Measurements from ENCODE around the gene KMT2E. TPM values are rescaled to one million over a fixed set of nuclear protein-coding genes. Genes with fewer than 3 reads are reported as not detected.

KMT2E gene
- total RNA-seq, 1 experiment from 2014 or later = 43.6 TPM

DNA sequence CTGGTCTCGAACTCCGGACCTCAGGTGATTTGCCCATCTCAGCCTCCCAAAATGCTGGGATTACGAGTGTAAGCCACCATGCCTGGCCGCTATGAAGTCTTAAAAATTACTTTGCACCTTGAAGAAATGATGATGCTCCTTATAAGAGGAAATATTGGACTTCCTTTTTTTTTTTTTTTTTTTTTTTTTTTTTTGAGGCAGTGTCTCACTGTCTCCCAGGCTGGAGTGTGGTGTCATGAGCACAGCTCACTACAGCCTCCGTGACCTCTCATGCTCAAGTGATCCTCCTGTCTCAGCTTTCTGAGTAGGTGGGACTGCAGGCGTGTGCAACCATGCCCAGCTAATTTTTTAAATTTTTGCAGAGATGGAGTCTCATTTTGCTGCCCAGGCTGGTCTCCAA is 65.3 kb downstream of the KMT2E start:
- DNase-seq (ENCODE audit: low read depth) = no peak

DNA sequence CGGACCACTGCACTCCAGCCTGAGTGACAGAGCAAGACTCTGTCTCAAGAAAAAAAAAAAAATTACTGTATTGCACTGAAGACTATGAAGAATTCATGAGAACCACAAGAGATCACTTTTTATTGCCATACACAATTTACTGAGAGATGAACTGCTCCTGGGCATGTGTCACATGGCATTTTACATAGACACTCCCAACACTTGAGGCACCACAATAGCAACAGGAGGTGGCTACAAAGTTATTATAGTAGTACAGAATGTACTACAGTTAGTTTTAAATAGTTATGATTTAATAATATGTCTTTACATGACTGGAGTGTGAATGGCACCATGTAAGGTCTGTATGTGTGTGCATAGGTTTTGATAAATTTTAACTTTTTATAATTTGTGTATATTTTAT is 70.6 kb downstream of the KMT2E start:
- DNase-seq (ENCODE audit: low read depth) = peak; percentile 24

DNA sequence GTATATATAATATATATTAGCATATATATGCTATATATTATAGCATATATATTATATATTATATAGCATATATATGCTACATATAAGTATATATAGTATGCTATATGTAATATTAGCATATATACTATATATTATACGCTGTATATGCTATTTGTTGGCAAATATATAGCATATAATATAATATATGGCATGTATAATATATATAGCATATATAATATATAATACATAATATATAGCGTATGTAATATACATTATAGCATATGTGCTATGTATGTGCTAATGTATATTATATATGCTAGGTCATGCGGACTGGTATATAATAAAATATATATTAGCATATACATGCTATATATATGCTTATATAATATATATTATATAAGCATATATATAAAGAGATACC is 72.8 kb downstream of the KMT2E start:
- DNase-seq (ENCODE audit: low read depth) = no peak

DNA sequence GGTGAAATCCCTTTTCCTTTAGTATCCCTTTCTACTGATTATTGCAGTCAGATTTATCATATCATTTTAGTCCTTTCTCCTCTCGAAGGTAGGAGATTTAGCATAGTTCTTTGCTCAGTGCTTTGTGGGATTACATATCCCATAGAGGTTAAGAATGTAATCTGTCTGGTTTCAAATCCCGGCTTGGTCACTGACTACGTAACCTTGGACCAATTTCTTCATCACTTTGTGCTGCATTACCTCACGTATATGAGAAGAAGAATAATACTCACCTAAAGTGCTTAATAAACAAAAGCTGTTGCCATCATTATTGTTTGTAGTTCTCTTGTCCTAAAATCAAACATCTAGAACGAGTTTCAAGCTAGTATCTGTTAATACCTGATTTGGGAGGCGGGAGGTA is 74.0 kb downstream of the KMT2E start:
- DNase-seq (ENCODE audit: low read depth) = no peak

DNA sequence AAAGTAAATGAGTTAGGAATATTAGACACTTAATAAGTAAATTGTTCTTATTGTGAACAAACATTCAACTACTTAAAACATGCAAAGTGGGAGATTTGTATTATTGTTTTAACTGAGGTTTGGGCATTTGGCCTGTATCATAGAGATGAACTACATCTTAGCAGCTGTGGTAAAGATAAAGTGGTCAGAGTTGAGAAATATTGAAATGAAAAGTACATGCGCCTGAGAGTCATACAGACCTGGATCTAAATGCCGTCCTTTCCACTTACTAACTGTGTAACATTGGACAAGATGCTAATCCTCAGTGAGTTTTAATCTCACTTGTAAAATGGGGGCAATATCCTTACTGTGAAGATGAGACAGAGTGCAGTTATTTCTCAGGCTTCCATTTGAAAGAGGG is 74.5 kb downstream of the KMT2E start:
- DNase-seq (ENCODE audit: low read depth) = no peak

DNA sequence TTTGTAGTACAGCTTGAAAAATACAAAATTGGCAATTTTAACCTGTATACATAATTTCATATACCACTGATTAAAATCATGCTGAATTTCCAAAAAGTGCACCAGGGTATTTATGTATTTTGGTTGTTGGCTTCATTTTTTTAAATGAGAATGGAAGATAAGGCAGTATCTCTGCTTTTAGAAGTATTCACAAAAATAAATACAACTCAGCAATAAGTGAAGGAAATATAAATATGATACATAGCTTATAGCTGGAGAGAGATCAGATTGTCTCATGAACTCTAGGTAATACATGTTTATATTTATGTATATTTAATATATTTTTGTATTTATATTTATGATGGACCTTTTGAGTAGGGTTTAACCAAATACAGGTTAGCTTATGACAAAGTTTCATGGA is 81.0 kb downstream of the KMT2E start:
- no peak for DNase-seq (ENCODE audit: low read depth)

DNA sequence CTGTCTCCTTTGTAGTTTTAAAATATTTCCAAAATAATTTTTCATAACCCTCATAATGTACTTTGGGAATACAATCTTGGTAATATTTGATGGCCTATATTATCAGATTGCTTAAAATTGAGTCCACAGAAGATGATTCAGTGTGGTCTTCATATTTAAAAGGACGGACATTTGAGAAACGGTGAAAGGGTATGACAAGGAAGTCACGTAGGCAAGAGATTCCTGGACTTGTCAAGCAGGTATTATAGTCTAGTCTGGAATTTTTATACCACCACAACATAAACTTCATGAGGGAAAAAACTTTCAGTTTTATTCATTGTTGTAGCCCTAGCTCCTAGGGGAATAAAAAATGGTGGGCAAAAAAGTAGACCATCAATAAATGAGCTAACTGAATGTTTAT is 82.3 kb downstream of the KMT2E start:
- DNase-seq (ENCODE audit: low read depth) = no peak

DNA sequence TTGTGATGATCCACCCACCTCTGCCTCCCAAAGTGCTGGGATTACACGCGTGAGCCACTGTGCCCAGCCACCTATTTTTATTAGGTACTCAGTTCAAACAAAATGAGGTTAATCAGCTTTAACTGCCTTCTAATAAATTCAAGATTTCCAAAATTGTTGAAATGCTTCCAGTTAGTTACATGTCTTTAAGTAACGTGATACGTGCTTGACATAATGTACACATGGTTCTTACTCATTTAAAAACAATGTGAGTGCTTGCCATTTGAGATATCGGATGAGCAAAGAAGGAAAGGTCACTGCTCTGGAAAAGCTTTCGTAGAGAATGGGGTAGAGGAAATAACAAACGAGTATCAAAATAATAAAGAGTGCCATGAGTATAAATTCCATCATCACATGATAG is 83.6 kb downstream of the KMT2E start:
- DNase-seq (ENCODE audit: low read depth) = peak; percentile 34

DNA sequence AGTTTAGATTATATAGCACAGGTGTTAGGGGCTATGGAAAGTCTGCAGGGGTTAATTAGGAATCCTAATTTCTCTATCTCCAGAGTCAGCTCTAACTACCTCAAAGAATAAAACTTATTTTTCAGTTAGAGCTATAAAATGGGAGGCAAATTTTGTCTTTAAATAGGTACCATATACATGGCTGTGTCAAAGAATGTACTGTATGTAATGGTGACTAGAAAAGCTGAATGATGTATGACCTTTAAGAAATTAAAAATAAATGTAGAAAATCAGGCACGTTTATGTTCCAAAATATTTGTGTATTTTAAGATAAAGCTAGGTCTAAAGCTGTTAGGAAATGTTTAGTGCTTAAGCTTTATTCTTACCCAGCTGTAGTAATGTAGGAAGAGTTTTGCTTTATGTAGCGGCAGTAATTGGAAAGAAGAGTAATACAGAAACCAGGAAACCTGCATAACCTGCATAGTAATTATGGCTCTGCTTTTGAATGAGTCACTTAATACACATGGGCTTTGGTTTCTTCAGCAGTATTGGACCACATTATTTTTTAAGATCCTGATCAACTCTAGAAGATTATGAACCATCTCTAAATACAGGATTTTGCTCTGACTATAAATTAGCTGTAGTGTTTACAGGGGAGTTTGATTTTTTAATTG is 85.0 kb downstream of the KMT2E start:
- DNase-seq (ENCODE audit: low read depth) = peak; percentile 35

DNA sequence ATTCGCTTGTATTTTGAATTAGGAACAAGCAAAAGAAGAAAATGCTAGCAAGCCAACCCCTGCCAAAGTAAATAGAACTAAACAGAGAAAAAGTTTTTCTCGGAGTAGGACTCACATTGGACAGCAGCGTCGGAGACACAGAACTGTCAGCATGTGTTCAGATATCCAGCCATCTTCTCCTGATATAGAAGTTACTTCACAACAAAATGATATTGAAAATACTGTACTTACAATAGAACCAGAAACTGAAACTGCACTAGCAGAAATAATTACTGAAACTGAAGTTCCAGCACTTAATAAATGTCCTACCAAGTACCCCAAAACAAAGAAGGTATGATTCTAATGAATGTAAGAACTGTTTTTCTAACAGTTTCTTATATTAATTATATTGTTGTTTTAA is 87.9 kb downstream of the KMT2E start:
- DNase-seq (ENCODE audit: low read depth) = no peak

DNA sequence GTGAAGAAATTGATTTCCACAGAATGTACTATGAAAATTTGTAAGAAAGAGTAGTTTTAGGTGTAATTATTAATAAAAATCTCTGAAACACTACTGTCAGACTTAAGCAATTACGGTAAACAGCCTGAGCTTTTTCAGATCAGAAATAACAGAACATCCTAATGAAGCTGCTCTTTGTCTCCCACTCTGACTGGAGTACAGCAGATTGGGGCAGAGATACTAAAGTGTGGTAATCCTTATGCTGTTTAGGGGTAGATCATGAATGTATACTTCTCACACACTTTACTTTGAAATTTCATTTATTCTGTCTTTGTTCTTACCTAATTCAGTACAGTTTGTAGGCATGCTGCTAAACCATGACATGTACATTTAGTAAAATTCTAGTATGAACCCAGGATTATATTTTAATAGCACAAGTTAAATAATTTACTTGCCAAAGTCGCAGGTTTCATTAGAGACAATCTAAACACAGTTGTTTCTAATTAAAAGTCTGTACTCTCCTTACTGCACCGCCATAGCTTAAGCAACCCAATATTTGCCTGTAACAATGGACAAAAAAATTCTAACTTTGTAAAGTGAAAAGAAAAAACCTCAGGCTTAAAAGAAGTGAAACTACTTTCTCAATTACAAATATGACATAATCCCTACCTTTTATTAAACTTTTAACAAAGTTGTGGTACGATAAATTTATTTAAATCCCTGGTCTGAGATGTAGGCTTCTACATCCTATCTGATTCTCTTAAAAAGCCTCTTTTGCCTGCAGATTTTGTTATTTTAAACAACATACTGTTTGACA is 88.8 kb downstream of the KMT2E start:
- DNase-seq (ENCODE audit: low read depth) = no peak

DNA sequence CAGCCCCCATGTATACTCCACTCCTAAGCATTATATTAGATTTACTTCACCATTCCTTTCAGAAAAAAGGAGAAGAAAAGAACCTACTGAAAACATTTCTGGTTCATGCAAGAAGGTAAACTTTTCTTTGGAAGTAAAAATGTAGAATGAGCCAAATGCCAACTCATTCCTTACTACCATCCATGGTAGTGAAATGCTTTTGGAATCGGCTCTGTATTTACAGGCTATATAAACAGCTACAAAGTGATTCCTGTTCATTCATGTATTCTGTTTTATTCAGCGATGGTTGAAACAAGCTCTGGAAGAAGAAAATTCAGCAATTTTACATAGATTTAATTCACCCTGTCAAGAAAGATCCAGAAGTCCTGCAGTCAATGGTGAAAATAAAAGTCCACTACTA is 91.6 kb downstream of the KMT2E start:
- DNase-seq (ENCODE audit: low read depth) = no peak

DNA sequence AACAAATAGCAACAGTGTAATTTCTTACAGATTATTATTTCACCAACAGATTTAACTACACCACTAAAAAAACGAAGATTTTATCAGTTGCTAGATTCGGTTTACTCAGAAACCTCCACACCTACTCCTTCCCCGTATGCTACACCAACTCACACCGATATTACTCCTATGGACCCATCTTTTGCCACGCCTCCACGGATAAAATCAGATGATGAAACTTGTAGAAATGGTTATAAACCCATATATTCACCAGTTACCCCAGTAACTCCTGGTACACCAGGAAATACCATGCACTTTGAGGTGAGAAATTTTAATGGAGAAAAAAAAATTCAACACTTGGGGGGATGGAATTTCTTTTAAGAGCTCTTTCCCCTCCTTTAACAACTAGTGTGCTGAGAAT is 92.5 kb downstream of the KMT2E start:
- DNase-seq (ENCODE audit: low read depth) = no peak

DNA sequence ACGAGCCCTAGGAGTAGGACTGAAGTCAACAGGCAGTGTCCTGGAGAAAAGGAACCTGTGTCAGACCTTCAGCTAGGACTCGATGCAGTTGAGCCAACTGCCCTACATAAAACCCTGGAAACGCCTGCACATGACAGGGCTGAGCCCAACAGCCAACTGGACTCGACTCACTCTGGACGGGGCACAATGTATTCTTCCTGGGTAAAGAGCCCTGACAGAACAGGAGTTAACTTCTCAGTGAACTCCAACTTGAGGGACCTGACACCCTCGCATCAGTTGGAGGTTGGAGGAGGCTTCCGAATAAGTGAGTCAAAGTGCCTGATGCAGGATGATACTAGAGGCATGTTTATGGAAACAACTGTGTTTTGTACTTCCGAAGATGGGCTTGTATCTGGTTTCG is 93.5 kb downstream of the KMT2E start:
- no peak for DNase-seq (ENCODE audit: low read depth)

DNA sequence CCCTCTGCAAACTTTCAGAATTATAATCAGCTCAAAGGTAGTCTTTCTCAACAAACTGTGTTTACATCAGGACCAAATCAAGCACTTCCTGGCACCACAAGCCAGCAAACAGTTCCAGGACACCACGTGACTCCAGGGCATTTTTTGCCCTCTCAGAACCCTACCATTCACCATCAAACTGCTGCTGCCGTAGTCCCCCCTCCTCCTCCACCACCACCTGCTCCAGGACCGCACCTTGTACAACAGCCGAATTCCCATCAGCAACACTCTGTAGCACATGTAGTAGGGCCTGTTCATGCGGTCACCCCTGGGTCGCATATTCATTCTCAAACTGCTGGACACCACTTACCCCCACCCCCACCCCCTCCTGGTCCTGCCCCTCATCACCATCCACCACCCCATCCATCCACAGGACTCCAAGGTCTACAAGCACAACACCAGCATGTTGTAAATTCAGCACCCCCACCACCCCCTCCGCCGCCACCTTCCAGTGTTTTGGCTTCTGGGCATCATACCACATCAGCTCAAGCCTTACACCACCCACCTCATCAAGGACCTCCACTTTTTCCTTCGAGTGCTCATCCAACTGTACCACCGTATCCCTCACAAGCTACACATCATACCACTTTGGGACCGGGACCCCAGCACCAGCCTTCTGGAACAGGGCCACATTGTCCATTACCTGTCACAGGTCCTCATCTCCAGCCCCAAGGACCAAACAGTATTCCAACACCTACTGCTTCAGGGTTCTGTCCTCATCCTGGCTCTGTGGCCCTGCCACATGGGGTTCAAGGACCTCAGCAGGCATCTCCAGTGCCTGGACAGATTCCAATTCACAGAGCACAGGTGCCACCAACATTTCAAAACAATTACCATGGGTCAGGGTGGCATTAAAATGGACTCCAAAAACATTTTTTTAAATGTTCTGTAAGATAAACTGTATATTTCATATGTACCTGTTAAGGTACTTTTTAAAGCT is 98.7 kb downstream of the KMT2E start:
- no peak for DNase-seq (ENCODE audit: low read depth)

DNA sequence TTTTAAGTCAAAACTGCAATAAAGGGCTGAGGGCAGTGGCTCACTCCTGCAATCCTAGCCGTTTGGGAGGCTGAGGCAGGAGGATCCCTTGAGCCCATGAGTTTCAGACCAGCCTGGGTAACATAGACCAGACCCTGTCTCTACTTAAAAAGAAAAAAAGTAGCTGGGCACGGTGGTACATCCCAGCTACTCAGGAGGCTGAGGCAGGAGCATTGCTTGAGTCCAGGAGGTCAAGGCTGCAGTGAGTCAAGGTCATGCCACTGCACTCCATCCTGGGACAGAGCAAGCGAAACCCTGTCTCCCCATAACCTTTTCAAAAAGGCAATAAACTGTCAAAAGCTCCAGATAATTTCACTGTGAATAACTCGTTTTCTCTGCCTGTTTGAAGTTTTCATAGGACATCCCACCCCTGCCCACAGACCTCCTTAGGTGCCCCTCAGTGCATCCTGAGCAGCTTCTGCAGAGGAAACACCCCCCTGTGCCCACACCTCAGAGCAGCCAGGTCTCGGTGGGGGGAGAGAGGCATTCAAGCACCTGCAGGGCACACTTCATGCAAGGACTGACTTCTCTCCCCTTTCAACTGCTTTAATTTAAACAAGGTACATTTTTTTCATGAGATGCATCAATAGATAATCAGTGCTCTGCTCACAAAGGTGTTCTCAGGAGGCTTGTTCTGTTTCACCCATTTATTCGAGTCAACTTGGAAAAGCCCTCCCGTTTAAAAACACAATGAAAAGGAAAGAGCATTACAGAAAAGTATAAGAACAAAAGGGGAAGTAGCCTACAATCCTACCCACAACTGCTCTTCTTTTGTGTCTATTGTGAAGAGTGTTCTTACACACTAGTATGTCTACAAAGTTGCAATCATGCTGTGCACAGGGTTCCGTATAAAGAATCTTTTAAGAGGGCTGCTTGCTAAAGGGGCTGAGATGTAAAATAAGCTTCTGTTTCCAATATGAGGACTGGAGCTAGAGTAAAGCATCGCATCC is 104.9 kb downstream of the KMT2E start:
- DNase-seq (ENCODE audit: low read depth) = no peak

DNA sequence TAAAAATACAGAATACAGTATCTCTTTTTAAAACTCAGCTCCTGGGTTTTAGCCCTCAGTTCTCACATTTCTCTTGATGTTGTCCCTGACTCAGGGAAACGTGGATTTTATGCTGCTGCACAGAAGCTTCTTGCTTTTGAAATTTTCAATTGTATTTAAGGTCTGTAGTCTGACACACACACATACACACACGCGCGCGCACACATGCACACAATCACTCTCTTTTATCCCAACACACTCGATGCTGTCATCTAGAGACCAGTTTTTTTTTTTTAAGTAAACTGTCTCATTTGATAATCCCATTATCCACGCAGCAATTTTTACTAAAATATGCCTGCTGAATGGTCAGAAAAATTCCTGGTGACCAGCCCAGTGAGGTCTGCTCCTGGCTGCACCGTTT is 108.6 kb downstream of the KMT2E start:
- DNase-seq (ENCODE audit: low read depth) = no peak

DNA sequence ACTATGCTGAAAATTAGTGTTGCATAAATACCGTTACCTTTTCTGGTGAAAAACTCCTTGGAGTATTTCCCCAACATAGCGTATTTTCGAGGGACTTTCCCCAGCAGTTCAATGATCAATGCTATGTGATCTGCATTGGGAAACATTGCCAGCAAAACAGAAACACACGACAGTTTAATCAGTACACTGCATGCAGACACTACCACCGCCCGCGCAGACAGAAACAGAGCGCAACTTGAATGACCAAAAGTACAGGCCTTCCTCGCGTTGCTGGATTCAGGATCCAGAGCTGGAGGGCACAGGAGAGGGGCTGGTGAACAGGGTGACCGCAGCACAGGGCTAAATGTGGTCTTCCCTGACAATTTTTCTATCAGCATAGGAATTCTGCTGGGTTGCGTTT is 111.7 kb downstream of the KMT2E start:
- no peak for DNase-seq (ENCODE audit: low read depth)

DNA sequence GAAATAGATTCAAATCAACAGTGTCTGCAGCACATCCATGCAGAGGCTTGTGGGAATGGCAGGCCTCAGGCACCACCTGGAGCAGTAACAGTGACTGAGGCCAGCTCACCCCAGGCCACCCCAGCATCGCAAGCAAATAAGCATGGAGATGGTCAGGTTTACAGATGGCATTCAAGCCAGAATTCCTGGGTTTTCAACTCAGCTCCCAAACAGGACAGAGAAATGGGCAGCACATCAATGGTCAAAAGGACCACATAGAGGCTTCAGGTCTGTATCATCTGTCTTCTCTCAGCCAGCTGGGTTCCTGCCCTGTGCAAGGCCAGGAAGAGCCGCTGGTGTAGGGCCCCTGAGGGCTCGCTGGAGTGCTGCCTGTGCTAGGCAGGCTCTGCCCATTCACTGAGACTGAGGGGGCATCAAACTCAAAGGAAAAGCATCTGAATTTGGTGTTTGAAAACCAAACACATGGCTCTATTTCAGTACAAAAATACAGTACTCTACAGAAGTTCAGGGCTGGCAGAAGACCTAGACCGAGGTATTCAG is 112.5 kb downstream of the KMT2E start:
- no peak for DNase-seq (ENCODE audit: low read depth)

DNA sequence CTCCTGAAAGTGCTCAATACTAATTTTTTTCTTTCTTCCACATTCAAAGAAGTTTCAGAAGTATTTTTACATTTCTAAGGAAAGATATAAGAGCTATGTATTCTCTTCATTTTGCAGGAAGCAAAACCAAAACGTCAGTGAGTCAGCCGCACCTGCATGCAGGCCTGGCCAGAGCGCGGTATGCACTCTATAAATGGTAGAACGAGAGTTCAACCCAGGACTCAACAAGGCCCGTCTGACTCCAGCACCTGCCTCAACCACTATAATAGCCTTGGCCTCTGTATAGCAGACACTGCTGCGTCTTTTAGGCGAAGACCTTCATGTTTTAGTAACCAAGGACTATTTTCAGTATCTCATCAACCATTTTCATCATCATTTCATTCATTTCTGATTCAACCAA is 113.2 kb downstream of the KMT2E start:
- DNase-seq (ENCODE audit: low read depth) = no peak

DNA sequence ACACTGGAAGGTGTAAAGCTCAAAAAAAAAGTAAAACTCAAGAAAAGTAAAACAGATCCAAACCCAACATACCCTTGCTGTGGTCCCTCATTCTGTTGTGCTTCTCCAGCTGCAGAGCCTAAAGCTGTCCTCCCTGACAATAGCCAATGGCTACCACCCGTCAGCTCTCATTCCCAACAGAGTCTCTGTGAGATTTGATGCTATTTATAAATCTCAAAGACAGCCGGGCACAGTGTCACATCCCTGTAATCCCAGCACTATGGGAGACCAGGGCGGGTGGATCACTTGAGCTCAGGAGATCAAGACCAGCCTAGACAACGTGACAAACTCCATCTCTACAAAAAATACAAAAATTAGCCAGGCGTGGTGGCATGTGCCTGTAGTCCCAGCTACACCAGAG is 116.0 kb downstream of the KMT2E start:
- DNase-seq (ENCODE audit: low read depth) = no peak
